Naive thymus-derived CD8-positive, alpha-beta T cell (primary cell): ENCODE results near the gene C2CD2. TPM values are rescaled to one million over a fixed set of nuclear protein-coding genes. Genes with fewer than 3 reads are reported as not detected.

Source experiments
- ATAC-seq, 2 donors: fragments of 150-1000 bp; cut with Tn5 transposase in 1 of 2; sonication (Bioruptor Pico), chemical (Tn5 transposase) in 1 of 2; 1 replicate in 1 of 2; 2 replicates in 1 of 2; pipeline ENCODE4 v1.10.0; 2021; ENCODE audit warnings: mild to moderate bottlenecking in 2 of 2, moderate library complexity in 2 of 2
- POLR2A ChIA-PET: fragments of 350-600 bp; sonication (Branson Sonifier 250); formaldehyde crosslinking; loops from one replicate; lab custom pipeline; 2021; ENCODE audit warnings: antibody characterized with exemption; lab: Charles Lee
- DNase-seq, 10 donors: peaks; one replicate each; pipeline versions ENCODE4 v3.0.0 to v3.0.0-alpha.2; 2020 to 2022
- H3K27ac Mint-ChIP-seq, 10 donors: one replicate each; pipeline ENCODE4 v1.8.0; 2020 to 2022; ENCODE audit warnings: mild to moderate bottlenecking in 10 of 10, mixed read lengths in 10 of 10, moderate library complexity in 4 of 10, inconsistent platforms in 1 of 10
- H3K27me3 Mint-ChIP-seq, 5 donors: one replicate each; pipeline ENCODE4 v1.8.0; 2021 to 2022; ENCODE audit warnings: mixed read lengths in 5 of 5
- H3K36me3 Mint-ChIP-seq, 3 donors: one replicate each; pipeline ENCODE4 v1.8.0; 2020 to 2022; ENCODE audit warnings: mixed read lengths in 3 of 3, mild to moderate bottlenecking in 2 of 3, inconsistent platforms in 1 of 3
- H3K4me1 Mint-ChIP-seq, 4 donors: one replicate each; pipeline ENCODE4 v1.8.0; 2021 to 2022; ENCODE audit warnings: mixed read lengths in 4 of 4
- H3K4me3 Mint-ChIP-seq, 10 donors: one replicate each; pipeline ENCODE4 v1.8.0; 2020 to 2022; ENCODE audit warnings: mild to moderate bottlenecking in 10 of 10, mixed read lengths in 10 of 10, moderate library complexity in 6 of 10, inconsistent platforms in 1 of 10
- H3K9me3 Mint-ChIP-seq, 9 donors: one replicate each; pipeline ENCODE4 v1.8.0; 2020 to 2022; ENCODE audit warnings: mixed read lengths in 9 of 9, mild to moderate bottlenecking in 3 of 9, inconsistent platforms in 1 of 9, moderate library complexity in 1 of 9
- polyA plus RNA-seq, 3 donors: library from polyadenylated mRNA; unstranded; fragments of 300-500 nt; fragmentation: Illumina TruSeq; gene quantifications; one replicate each; pipeline ENCODE4 v1.2.3, GENCODE V29; 2021
- total RNA-seq, 8 experiments: library from RNA in 2 of 8; stranded (reverse) in 2 of 8; gene quantifications; one replicate each; pipeline ENCODE4 v1.2.3 and lab custom pipeline; 2021 to 2026

Gene C2CD2
- total and polyA plus RNA-seq, 5 experiments from 2014 or later: 2.4 to 14.6 (median 3.7) TPM

DNA sequence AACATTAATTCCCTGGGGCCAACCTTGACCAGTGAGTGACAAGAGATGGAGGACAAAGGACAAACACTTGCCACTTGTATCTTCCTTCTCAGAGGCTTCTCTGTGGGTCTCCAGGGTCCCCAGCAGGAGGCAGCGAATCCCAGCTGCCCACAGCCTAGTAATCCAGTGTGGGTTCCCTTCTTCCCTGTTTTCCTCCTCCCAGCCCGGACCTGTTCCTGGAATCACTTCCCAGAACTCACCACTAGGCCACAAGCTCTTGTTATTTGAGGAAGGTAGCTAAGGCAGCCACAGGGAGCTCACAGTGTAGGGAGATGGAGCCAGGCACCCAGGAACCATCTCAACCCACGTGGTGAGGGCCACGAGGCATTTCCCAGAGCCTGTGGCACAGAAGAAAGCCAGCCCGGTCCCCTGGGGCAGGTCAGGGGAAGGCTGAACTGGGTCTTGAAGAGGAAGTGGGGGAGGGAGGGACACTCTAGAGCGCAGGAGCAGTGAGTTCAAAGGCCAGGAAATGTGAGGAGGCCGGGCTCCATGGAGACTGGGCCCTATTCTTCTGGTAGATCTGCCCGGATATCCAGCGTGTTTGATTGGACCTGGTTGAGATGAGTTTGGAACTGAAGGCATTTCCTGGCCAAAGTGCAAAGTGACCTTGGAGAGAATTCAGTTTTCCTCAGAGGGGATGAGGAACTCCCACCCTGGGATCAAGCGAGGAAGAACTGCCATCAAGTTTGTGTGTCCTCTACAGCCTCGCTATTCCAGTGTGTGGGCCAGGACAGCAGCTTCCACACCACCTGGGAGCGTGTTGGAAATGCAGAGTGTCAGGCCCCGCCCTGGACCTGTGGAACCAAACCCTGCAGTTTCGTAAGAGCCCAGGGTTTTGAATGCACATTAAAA lies 20.3 kb upstream of the C2CD2 start:
- Mint-ChIP-seq H3K4me1 (peaks cover 11 to 20% (median 15%) of the 10 kb centered on the region in 4 donors), H3K27ac (peak overlapping the region in 8 of 10 donors; percentile 16 to 91 (median 83)), H3K27me3 (no peaks in the 10 kb centered on the region), H3K36me3 (peaks cover 0 to 2% (median 2%) of the 10 kb centered on the region in 3 donors), H3K9me3 (peaks cover 0 to 4% (median 2%) of the 10 kb centered on the region in 9 donors), H3K4me3 (peak overlapping the region in 9 of 10 donors; percentile 40 to 74 (median 60))
- peak in 4 of 10 donors; percentile 6 to 60 (median 20) for DNase-seq
- ATAC-seq: peak; percentile 65 to 80
- POLR2A ChIA-PET: no interaction called here

DNA sequence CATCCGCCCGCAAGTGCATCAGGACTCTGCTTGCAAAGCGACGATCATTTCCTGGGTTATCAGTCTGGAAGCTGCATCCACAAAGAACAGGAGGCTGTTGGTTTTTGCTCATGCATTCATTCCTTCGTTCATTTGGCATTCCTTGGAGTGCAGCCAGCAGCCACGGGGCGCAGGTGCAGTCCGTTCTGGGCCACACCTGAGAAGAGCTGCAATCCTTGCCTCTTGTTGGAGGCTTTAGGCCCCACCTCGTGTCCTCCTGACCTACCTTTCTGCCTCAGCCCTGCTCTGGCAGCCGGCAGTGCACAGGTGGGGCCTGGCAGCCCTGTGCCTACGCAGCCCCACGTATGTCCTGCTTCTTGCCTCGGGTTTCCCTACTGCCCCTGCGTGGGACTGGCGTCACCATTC lies 19.6 kb upstream of the C2CD2 start:
- DNase-seq (peak in 1 of 10 donors; percentile 8), ATAC-seq (no peak)
- H3K4me1 Mint-ChIP-seq: peaks cover 11 to 20% (median 15%) of the 10 kb centered on the region in 4 donors
- H3K4me3 Mint-ChIP-seq: peak overlapping the region in 2 of 10 donors; percentile 57 to 74
- peaks cover 0 to 2% (median 0%) of the 10 kb centered on the region in 3 donors for H3K36me3 Mint-ChIP-seq
- H3K9me3 Mint-ChIP-seq: peaks cover 0 to 4% (median 0%) of the 10 kb centered on the region in 9 donors
- peak overlapping the region in 1 of 10 donors; percentile 82 for H3K27ac Mint-ChIP-seq
- H3K27me3 Mint-ChIP-seq: no peaks in the 10 kb centered on the region
- POLR2A ChIA-PET: no interaction called here

DNA sequence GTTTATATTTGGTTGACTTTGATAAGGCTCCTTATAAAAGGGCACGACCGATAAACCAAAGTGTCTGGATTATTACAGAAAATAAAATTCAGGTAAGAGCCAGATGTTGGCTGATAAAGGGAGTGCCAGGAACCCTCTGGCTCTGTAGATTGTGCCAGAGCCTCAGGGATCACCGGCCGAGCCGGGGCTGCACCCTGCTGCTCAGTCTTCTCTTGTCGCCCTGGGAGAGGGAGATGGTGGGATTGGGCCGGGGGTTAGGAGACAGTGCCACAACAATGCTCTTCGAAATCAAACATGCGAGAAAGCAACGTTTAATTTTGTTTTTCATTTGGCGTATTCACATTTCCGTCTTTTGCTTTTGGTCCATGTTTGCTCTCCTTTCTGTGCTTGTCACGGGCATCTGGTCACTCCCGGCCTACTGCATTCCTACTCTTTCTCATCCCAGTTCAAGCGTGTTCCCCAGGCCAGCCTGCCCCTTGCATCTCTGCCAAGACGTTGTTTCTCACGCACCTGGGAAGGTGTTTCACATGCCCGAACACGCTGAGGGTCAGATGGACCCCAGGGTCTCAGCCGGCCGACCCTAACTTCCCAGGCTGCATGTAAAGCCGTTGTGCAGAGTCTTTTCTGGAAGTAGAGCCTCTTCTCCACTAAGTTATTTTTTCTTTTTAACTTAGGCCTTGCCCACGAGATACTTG lies 18.8 kb upstream of the C2CD2 start:
- POLR2A ChIA-PET: no interaction called here
- ATAC-seq (no peak), DNase-seq (peak in 1 of 10 donors; percentile 23)
- H3K36me3 Mint-ChIP-seq: peaks cover 0 to 2% (median 0%) of the 10 kb centered on the region in 3 donors
- H3K27ac Mint-ChIP-seq: peak overlapping the region in 1 of 10 donors; percentile 16
- no peak overlapping the region for H3K4me3 Mint-ChIP-seq
- peaks cover 0 to 4% (median 0%) of the 10 kb centered on the region in 9 donors for H3K9me3 Mint-ChIP-seq
- H3K4me1 Mint-ChIP-seq: peaks cover 11 to 20% (median 15%) of the 10 kb centered on the region in 4 donors
- H3K27me3 Mint-ChIP-seq: no peaks in the 10 kb centered on the region

DNA sequence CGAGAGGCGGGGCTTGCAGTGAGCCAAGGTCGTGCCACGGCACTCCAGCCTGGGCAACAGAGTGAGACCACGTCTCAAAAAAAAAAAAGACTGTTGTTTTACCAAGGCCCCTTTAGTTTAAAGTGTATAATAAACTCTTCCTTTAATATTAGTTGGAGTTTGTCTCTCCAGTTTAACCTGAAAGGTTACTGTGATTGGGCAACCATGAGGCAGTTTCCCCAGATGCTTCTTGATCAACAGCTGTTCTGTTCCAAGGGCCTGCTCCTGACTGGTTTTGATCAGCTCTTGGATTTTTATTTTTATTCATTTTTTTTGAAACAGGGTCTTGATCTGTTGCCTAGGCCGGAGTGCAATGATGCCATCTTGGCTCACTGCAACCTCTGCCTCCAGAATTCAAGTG lies 18.1 kb upstream of the C2CD2 start:
- H3K36me3 Mint-ChIP-seq: peaks cover 0 to 2% (median 0%) of the 10 kb centered on the region in 3 donors
- no peaks in the 10 kb centered on the region for H3K27me3 Mint-ChIP-seq
- DNase-seq (no peak), ATAC-seq (no peak)
- H3K27ac Mint-ChIP-seq: no peak overlapping the region
- H3K4me1 Mint-ChIP-seq: peaks cover 11 to 20% (median 15%) of the 10 kb centered on the region in 4 donors
- no peak overlapping the region for H3K4me3 Mint-ChIP-seq
- H3K9me3 Mint-ChIP-seq: peaks cover 0 to 4% (median 0%) of the 10 kb centered on the region in 9 donors
- POLR2A ChIA-PET: no interaction called here

DNA sequence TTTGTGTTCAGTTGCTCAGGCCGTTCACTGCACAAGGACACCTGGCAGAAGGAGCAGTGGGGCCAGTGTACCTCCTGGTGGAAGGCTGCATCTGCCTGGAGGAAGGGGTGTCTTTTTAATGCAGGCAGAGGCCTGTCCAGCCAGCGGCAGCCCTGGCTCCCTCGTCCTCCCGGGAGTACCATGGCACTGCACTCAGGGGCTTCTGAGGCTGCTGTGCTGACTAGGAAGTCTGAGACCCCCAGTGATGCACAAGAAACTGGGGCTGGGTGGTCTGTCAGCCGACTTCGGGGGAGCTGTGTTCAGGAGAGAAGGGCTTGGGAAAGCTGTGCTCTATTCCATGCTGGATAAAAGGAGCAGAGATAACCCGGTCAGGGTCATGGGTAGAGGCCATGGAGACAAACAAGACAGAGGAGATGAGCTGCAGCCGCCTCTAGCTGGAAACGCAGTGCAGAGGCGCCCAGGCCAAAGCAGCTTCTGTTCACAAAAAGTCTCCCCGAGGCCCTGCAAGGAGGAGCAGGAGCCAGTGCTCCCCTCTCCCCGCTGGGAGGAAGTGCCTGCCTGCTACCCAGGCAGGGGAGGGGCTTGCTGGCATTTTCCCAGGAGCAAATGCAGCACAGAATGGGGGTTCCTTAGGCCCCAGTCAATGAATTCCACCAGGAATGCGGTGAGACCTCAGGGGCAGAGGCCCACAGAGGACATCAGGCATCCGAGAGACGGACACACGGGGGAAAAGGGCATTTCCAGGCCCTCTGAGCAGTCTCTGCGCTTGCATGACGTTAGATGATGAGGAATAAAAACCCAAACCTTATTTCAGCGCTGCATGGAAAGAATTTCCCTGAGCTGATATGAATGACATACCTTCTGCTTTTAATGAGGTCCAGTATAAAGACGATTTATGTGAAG lies 17.2 kb upstream of the C2CD2 start:
- Mint-ChIP-seq H3K27ac (peak overlapping the region in 1 of 10 donors; percentile 75), H3K27me3 (peaks cover 0 to 4% (median 0%) of the 10 kb centered on the region in 5 donors), H3K36me3 (peaks cover 0 to 2% (median 0%) of the 10 kb centered on the region in 3 donors), H3K4me3 (no peak overlapping the region), H3K4me1 (peaks cover 12 to 20% (median 15%) of the 10 kb centered on the region in 4 donors), H3K9me3 (peaks cover 0 to 4% (median 0%) of the 10 kb centered on the region in 9 donors)
- DNase-seq: peak in 1 of 10 donors; percentile 35
- POLR2A ChIA-PET: no interaction called here
- ATAC-seq: no peak

DNA sequence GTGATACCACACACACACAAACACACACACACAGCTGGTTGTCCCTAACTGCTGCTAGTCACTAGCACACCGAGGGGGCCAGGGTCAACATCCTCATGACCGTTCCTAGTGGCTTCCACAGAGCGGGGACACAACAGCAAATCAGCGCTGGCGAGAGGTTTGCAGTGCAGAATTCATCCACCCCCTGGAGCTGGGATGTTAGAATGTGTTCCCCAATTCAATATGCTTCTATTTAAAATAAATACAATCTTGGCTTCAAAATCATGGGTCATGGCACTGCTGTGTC lies 16.2 kb upstream of the C2CD2 start:
- Mint-ChIP-seq H3K27me3 (peaks cover 0 to 5% (median 0%) of the 10 kb centered on the region in 5 donors), H3K36me3 (peaks cover 0 to 2% (median 0%) of the 10 kb centered on the region in 3 donors), H3K9me3 (peaks cover 0 to 4% (median 0%) of the 10 kb centered on the region in 9 donors), H3K27ac (peak overlapping the region in 1 of 10 donors; percentile 50), H3K4me3 (no peak overlapping the region), H3K4me1 (peaks cover 13 to 19% (median 16%) of the 10 kb centered on the region in 4 donors)
- ATAC-seq: no peak
- POLR2A ChIA-PET: no interaction called here
- DNase-seq: no peak

DNA sequence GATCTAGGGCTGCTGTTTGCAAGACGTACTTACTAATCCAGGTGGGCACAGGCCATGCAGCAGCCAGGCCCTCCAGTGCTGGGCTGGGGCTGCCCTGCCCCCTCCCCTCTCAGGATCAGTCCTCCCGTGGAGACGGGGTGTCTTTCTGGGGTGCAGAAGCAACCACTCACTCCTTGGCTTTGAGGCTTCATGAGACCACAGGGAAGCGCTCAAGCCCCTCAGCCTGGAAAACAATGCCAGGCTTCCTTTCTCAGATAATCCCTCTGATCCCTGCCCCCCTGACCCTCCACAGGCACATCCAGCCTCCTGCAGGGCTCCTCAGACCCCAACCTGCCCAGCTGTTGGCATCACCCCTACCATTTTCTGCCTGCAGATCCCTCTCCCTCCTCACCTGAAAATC lies 13.9 kb upstream of the C2CD2 start:
- ATAC-seq (no peak), DNase-seq (no peak)
- Mint-ChIP-seq H3K4me1 (peaks cover 0 to 7% (median 1%) of the 10 kb centered on the region in 4 donors), H3K36me3 (peaks cover 0 to under 1% (median 0%) of the 10 kb centered on the region in 3 donors), H3K27me3 (peaks cover 0 to 8% (median 0%) of the 10 kb centered on the region in 5 donors), H3K9me3 (peaks cover 0 to 2% (median 0%) of the 10 kb centered on the region in 9 donors), H3K27ac (no peak overlapping the region), H3K4me3 (no peak overlapping the region)
- POLR2A ChIA-PET: no interaction called here

DNA sequence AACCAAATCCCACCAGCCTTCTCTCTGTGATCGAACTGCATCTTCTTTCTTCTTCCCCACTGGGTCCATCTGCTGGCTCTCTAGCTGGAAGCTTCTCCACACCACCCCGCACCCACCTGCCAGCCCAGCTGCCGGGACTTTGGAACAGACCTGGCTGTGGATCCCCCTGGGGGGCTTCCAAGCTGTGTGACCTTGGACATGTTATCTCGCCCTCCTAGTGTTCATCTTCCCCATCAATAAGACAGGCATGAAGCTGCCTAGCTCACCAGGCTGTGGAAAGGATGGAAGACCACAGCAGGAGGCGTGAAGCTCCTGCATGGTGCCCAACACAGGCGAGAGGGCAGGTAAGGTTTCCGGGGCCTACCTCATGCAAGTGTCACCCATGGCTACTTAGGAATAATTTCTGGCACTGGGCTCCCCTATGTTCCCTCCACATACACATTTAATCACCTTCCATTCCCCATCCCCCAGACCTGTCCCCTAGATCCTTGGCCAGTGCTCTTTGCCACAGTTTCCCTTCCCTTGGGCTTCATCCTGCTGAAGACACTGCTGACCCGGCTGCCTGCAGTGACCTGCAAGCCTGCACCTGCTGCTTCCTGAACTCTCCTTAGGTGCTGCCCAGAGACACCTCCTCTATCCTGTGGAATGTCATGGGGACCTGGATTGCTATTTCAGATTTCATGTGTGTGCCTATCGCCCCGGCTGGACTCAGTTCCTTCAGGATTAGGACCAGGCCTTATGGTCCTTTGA lies 13.2 kb upstream of the C2CD2 start:
- Mint-ChIP-seq H3K4me1 (peaks cover 2 to 9% (median 2%) of the 10 kb centered on the region in 4 donors), H3K4me3 (no peak overlapping the region), H3K36me3 (no peaks in the 10 kb centered on the region), H3K9me3 (no peaks in the 10 kb centered on the region), H3K27me3 (peaks cover 0 to 13% (median 0%) of the 10 kb centered on the region in 5 donors), H3K27ac (peak overlapping the region in 2 of 10 donors; percentile 29 to 48)
- DNase-seq (no peak), ATAC-seq (no peak)
- POLR2A ChIA-PET: no interaction called here

DNA sequence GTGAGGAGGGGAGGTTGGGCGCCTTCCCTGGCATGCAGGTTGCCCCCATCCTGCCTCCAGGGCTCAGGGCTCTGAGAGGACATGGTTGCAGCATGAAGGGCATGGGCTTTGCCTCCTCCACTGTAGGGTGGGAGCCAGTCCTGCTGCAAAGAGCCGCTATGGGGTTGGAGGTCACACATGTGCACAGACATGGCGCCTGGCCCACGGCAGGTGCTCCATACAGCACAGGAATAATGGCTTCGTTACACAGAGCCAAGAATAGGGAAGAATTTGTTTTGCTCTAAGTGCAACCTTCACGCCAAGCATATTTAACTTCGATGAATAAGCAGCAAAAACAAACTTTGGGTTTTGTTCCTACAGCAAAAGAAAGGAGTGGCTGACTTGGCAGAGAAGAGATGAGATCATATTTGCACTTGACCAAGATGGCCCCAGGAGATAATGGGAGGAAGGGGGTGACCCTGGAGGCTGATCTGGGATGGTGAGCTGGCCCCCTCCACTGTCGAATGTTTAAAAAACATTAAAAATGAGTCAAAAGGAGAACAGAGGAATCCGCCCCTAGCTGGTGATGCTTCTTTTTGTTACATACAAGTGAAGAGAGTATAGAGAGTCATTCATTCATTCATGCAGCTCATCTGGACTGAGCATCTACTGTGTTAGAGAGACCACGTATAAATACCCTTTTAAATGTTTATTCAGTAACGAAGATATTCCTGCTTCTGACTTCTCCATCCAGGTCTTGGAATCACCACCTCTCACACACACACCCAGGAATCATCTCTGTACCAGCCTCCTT lies 12.4 kb upstream of the C2CD2 start:
- Mint-ChIP-seq H3K4me1 (peaks cover 5 to 17% (median 9%) of the 10 kb centered on the region in 4 donors), H3K4me3 (no peak overlapping the region), H3K27ac (no peak overlapping the region), H3K27me3 (peaks cover 0 to 17% (median under 1%) of the 10 kb centered on the region in 5 donors), H3K9me3 (no peaks in the 10 kb centered on the region), H3K36me3 (no peaks in the 10 kb centered on the region)
- DNase-seq (no peak), ATAC-seq (no peak)
- POLR2A ChIA-PET: no interaction called here

DNA sequence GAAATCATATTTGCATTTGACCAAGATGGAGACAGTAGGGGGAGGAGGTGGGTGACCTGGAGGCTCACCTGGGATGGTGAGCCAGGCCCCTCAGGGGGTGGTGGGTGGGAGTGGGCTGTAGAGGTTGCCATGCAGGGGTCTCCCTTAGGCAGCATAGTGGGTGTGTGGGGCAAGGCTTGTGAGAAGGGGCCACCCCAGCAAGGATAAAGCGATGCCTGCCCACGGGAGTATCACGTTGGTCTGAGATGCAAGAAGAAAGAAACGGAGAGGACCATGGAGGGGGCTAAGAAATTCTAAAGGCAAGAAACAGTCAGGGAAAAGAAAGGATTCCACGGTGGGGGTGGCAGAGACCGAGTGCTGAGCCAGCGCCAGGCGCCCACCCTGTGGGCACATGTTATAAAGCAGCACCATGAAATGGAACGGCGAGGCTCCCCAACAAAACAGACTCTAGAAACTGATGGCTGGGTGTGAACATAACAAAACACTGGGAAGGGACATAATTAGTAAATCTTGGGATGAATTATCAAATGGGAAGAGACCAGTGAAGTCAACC lies 11.7 kb upstream of the C2CD2 start:
- Mint-ChIP-seq H3K27ac (no peak overlapping the region), H3K4me3 (no peak overlapping the region), H3K4me1 (peaks cover 7 to 19% (median 11%) of the 10 kb centered on the region in 4 donors), H3K9me3 (no peaks in the 10 kb centered on the region), H3K27me3 (peaks cover 0 to 19% (median 2%) of the 10 kb centered on the region in 5 donors), H3K36me3 (no peaks in the 10 kb centered on the region)
- ATAC-seq (no peak), DNase-seq (no peak)
- POLR2A ChIA-PET: no interaction called here

DNA sequence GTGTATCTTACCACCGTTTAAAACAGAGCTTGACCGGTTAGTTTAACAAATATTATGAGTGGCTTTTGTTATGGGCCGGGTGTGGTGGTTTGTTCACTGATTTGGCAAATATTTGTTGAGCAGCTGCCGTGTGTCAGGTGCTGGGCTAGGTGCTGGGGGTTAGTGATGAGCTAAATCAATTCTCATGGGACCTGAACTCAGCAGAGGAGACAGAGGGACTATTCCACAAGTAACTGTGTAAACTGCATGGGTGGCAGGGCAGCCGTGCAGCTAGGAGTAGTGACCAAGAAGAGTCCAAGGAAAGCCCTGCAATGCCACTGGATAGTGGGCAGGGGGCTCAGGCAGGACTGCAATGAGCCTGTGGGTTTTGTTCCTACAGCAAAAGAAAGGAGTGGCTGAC lies 11.2 kb upstream of the C2CD2 start:
- Mint-ChIP-seq H3K4me1 (peaks cover 7 to 19% (median 11%) of the 10 kb centered on the region in 4 donors), H3K9me3 (no peaks in the 10 kb centered on the region), H3K27ac (no peak overlapping the region), H3K36me3 (no peaks in the 10 kb centered on the region), H3K4me3 (no peak overlapping the region), H3K27me3 (peaks cover 0 to 19% (median 2%) of the 10 kb centered on the region in 5 donors)
- DNase-seq (no peak), ATAC-seq (no peak)
- POLR2A ChIA-PET: no interaction called here
